GM19035 (cell line): ENCODE measurements around the gene ZSCAN10.
A peak's percentile ranks its signal among the peaks of the same experiment; 100 is the strongest.

Experiments used
- ATAC-seq: cut with Tn5 transposase; IDR thresholded peaks from one replicate; pipeline ENCODE4 v1.9.1; 2021; ENCODE audit not compliant: unreplicated experiment

The ZSCAN10 gene

DNA sequence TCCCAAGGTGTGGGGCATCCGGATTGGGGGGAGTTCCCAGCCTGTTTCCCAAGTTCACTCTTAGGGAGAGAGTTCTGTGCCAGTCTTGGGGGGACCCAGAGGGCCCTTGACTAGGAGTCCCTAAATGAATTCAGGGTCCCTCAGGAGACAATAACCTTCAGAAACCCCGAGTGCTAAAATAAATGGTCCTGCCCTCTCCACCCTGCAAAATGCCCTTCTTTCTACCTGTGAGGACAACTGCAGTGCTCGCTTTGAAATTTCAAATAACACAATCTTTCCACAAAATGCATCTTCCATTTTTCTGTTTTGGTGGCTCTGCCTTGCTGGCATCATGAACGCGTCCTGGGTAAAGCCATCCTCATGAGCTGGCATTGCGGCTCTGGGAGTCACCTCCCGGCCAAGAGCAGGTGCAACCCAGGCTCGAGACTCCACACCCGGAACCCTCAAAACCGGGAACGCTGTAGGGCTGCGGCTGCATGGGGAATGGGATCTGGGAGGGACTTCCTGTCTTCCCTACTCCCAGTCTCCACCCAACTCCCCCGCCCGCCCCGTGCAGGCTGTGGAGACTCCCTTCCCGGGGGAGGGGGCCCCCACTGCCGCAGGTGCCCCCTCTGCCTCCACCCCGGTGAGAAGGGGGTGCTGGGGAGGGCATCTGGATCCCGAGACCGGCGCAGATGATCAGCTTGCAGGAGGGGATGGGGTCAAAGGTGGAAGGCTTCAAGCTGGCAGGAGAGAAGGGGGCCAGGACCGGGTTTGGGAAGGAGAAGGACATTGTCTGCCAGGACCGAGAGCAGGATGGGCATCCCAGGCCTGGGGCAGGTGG is 13.2 kb upstream of the ZSCAN10 start, which contains the start of gene ZNF205:
ZNF205 (plus strand) TSS at position 529 of the 823 bp plus-strand sequence. CDS start 845 bp downstream, outside the sequence.
- no peak for ATAC-seq

GRCh38 chr16:3106205-3106928 is 7.3 kb upstream of the ZSCAN10 start:
- ATAC-seq, result peak; percentile 87

- ATAC-seq, result no peak
These were observed 2.9 kb upstream of the ZSCAN10 start for GRCh38 chr16:3101841-3102470.

DNA sequence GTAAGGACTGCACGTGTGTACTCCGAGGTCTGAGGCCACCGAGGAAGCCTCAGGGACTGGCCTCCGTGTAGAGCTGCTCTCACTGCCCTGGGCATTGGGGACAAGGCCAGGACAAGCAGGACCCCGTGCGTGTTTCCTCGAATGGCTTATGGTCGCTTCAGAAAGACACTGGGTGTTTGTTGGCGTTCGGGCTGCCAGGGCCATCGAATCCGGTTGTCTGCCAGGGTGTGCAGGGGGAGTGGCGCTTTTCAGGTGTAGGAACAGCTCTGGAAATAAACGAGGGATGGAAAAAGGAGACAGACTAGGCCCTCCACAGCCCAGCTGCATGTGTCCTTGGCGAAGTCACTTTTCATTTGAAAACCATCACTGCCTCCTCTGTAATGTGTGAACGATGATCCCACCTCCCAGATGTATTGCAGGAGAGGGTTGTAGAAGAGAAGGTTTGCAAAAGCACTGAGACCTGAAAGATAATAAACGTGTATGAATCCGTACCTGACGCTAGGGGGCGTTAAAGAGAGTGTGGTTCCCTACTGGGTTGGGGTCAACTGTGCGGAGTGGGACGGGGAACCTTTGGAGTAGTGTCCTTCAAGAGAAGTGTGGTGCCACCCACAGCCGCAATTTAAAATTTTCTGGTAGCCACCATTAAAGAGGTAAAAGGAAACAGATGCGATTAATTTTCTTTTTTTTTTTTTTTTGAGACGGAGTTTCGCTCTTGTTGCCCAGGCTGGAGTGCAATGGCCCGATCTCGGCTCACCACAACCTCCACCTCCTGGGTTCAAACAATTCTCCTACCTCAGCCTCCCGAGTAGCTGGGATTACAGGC is 2.1 kb upstream of the ZSCAN10 start:
- ATAC-seq, result no peak

- peak; percentile 64 for ATAC-seq
These were observed 822 bp upstream of the ZSCAN10 start for GRCh38 chr16:3099732-3100499.

DNA sequence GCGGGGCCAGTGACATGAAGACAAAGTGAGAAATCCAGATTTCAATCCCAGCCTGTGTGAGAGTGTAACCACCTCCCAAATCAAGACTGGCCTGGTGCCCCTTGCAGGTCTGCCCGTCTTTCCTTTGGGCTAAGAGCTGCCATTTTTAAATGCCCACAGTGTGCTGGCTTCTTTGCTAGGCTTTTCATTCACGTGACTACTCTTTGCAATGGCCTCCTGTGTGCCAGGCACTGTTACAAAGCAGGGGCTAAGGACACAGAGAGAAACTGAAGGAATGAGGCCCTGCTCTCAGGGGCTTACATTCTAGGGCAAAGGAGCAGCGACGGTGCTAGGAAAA is 269 bp upstream of the ZSCAN10 start:
- ATAC-seq, result no peak

DNA sequence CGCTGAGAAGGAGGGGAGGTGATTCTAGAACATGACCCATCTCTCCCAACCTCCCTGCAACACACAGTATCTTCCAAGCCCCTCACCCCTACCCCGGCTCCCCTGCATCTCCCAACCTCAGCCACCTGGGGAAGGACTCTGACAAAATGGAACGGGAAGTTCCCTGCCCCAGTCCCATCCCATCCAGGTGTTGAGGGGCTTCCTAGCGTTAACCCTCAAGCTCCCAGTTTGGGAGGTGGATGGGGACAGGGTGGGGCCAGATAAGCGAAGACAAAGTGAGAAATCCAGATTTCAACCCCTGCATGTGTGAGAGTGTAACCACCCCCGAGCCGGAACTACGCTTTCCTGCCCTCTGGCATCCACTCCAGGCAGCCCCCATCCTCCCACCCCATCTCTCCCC is 1.8 kb downstream of the ZSCAN10 start:
- ATAC-seq, result no peak

DNA sequence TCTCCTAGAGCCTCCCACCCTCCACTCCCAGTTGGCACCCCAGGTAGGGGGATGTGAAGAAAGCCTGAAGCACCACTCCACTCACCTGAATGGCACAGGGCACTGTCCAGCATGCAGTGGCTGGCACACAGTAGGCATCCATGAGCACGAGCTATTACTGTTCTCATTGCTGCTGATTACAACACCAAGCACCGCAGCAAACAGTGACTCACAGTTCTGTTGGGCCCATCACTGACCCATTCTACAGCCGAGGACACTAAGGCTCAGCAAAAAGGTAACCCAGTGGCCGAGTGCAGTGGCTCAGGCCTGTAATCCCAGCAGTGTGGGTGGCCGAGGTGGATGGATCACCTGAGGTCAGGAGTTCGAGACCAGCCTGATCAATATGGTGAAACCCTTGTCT is 2.7 kb downstream of the ZSCAN10 start:
- no peak for ATAC-seq

GRCh38 chr16:3095869-3096268 is 3.2 kb downstream of the ZSCAN10 start:
- ATAC-seq, result peak; percentile 57

GRCh38 chr16:3094289-3095027 is 4.6 kb downstream of the ZSCAN10 start:
- no peak for ATAC-seq

DNA sequence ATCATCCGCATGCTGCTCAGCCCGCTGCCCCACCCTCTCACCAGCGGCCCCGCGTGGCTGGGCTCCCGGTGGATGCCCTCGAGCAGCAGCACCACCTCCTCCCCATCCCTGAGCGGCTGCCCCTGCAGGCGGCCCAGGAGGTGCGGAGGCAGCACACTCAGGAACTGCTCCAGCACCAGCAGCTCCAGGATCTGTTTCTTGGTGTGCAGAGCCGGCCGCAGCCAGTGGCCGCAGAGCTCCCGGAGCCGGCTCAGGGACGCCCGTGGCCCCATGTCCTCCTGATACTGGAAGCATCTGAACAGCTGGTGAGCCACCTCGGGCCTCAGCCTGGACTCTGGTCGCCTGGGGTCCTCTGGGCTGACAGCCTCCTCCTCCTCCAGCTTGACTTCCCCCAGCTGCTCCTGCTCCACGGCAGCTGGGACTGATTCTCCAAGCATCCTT is 6.6 kb downstream of the ZSCAN10 start:
- ATAC-seq, result no peak

GRCh38 chr16:3091551-3091950 is 7.5 kb downstream of the ZSCAN10 start:
- no peak for ATAC-seq

DNA sequence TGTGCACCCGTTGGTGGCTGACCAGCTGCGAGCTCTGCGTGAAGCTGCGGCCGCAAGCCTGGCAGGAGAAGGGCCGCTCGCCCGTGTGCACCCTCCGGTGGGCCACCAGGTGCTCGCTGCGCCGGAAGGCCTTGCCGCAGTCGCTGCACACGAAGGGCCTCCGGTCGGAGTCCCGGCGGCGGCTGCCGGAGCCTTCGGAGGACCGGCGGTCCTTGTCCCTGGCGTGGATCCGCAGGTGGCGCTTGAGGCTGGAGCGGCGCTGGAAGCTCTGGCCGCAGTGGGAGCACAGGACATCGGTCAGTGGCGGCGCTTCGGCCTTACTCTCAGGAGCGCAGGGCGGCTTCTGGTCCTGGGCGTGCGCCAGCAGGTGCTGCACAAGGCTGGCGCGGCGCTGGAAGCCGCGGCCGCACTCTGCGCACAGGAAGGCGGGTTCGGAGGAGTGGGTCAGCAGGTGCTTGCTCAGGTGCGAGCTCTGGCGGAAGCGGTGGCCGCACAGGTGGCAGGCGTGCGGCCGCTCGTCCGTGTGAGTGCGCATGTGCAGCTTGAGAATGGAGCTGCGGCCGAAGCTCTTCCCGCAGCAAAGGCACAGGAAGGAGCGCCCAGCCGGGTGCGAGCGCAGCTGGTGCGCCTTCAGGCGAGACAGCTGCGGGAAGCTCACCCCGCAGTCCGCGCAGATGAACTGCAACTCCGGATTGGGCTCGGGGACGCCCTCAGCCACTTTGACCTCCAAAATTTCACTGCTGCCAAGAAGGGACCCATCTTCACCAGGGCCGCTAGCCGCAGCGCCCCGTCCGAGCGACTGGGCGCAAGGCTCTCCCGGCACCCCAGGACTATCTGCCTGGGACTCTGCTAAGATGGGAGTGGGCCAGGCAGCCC is 9.1 kb downstream of the ZSCAN10 start:
- no peak for ATAC-seq

DNA sequence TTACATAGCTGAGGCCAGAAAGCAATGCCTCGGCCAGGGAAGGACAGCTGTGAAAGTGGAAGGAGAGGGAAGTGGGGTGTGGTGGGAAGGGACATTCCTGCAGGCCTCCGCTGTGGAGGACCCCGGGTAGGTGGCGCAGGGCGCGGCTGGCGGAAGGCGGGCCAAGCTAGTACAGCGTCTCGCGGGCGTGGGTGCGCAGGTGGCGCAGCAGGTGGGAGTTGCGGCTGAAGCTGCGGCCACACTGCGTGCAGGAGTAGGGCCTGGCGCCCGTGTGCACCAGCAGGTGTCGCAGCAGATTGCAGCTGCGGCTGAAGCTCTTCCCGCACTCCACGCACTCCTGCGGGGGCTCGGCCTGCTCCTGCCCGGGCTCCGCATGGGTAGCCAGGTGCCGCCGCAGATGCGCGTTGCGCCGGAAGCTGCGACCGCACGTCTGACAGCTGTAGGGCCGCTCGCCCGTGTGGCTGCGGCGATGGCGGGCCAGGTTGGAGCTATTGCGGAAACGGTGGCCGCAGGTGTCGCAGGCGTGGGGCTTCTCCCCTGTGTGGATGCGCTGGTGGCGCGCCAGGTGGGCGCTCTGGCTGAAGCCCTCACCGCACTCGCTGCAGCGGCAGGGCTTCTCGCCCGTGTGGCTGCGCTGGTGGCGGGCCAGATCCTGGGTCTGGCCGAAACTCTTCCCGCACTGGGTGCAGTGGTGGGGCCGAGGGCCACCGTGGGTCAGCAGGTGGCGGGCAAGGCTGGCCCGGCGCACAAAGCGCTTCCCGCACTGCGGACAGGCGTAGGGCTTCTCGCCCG is 10.0 kb downstream of the ZSCAN10 start:
- no peak for ATAC-seq

DNA sequence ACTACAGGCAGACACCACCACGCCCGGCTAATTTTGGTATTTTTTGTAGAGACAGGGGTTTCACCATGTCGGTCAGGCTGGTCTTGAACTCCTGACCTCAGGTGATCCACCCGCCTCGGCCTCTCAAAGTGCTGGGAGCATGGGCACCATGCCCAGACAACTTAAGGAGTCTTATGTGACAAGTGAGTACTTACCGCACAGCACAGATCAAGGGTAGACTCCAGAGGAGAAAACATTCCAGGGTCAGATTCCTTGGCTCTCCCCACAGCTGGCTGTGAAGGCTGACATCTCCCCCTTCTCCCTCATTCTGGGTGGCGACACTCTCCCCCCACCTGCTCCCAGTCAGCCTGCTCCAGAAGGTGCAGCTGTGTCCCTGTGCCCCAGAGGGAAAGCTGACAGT is 10.6 kb downstream of the ZSCAN10 start:
- no peak for ATAC-seq

DNA sequence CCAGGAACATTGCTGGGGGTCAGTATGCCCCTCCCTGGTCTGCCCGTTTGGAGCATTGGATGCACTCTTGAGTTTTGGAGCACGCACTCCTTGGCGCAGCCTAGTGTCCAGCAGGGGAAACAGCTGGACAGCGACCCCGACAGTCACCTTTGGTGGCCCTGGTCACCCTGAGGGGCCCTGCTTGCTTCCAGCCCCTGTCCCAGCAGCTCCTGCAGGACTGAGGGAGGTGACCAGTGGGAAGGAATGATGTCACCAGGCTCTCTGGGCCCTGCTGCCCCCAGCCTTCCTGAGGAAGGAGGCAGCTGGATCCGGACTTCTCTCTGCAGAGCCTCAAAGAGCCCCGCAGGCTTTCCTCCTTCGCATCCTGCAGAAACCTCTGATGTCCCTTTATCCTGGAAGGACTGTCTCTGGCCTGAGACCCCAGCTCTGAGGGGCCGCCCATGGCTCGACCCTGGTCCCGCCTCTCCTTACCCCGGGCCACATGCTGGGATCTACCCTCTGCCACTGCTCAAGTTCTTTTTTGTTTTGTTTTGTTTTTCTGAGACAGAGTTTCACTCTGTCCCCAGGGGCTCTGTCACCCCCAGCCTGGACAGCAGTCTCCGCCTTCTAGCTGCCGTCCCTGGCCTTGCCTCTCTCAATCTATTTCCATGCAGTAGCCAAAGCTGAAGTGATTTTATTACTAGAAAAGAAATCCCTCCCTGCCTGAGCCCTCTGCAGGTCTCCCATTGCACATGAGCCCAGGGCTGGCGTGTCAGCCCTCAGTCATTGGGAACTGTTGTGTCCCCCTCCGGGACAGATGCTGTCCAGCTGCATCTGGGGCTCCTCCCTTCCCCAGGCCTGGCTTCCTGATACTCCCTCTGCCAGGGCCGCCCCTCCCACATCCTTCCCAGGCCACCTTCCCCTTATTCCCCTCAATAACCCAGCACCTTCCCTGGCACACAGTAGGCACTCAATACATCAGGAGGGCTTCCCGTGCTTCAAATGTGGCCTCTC is 11.6 kb downstream of the ZSCAN10 start:
- no peak for ATAC-seq
